Panc1 (cell line): ENCODE results near the gene MAPK13. TPM values are rescaled to one million over a fixed set of nuclear protein-coding genes. Genes with fewer than 3 reads are reported as not detected.

Experiments used
- ATAC-seq: fragments of 200-7000 bp; cut with Tn5 transposase; 2 replicates; pipeline ENCODE4 v1.9.1; 2020; ENCODE audit warnings: mild to moderate bottlenecking, moderate library complexity
- BruUV-seq: library from RNA; stranded (reverse); fragments of 400-500 nt; replicated peaks from 2 replicates; lab custom pipeline; 2021; lab: Mats Ljungman, UMichigan
- CTCF ChIA-PET: fragments of 300-600 bp; sonication (Branson Sonifier 250); formaldehyde crosslinking; loops from one replicate; lab custom pipeline; 2022; ENCODE audit warnings: antibody characterized with exemption; lab: Charles Lee
- POLR2A ChIA-PET: fragments of 300-600 bp; sonication (Branson Sonifier 250); formaldehyde crosslinking; loops from one replicate; lab custom pipeline; 2022; ENCODE audit warnings: antibody characterized with exemption; lab: Charles Lee
- DNase-seq: peaks from one replicate; pipeline ENCODE4 v3.0.0-alpha.2; 2010; ENCODE audit warnings: low read depth, low spot score
- H3K27ac ChIP-seq: 2 replicates; pipeline ENCODE4 v1.5.1; 2011; ENCODE audit warnings: mild to moderate bottlenecking, low read length, inconsistent platforms
- H3K27me3 ChIP-seq: fragments of 200-500 bp; sonication (Bioruptor generic); 2 replicates; pipeline ENCODE4 v1.6.0; 2014; ENCODE audit warnings: low read length, inconsistent platforms; ENCODE audit not compliant: control insufficient read depth, insufficient read depth
- H3K36me3 ChIP-seq: fragments of 200-500 bp; sonication (Bioruptor generic); 2 replicates; pipeline ENCODE4 v1.5.1; 2014; ENCODE audit warnings: inconsistent platforms, mild to moderate bottlenecking, low read length, moderate library complexity; ENCODE audit not compliant: control insufficient read depth, insufficient read depth
- H3K4me1 ChIP-seq: 2 replicates; pipeline ENCODE4 v1.5.1; 2011; ENCODE audit warnings: inconsistent platforms, mild to moderate bottlenecking, low read length, moderate library complexity; ENCODE audit not compliant: control insufficient read depth, insufficient read depth
- H3K4me3 ChIP-seq, 2 experiments: 2 replicates each; pipeline ENCODE4 v1.5.1; 2011 to 2012; ENCODE audit warnings: low read depth in 2 of 2, low read length in 2 of 2, mild to moderate bottlenecking in 2 of 2, inconsistent platforms in 1 of 2, moderate library complexity in 1 of 2
- H3K9me3 ChIP-seq: fragments of 200-500 bp; sonication (Bioruptor generic); 2 replicates; pipeline ENCODE4 v1.5.1; 2014; ENCODE audit warnings: low read depth, mild to moderate bottlenecking, inconsistent platforms, low read length, moderate library complexity; ENCODE audit not compliant: control insufficient read depth, insufficient read depth
- POLR2AphosphoS5 ChIP-seq: IDR thresholded peaks from 2 replicates; pipeline ENCODE4 v1.6.1; 2012; ENCODE audit warnings: mild to moderate bottlenecking, low read depth, low read length, moderate library complexity
- SIN3A ChIP-seq: IDR thresholded peaks from 2 replicates; pipeline ENCODE4 v1.6.1; 2012; ENCODE audit warnings: low read depth, mild to moderate bottlenecking, low read length, moderate library complexity, borderline replicate concordance; ENCODE audit not compliant: insufficient read depth
- TCF7L2 ChIP-seq: IDR thresholded peaks from 2 replicates; pipeline ENCODE4 v1.6.1; 2011; ENCODE audit warnings: mild to moderate bottlenecking, low read depth, low read length, inconsistent platforms
- in situ Hi-C: cut with HindIII; loops from 2 replicates; pipeline ENCODE4 v1.10.0; 2016; ENCODE audit warnings: low sequenced_read_pairs, low pct_unique_long_range_greater_than_20kb
- intact Hi-C: fragments of 100-400 bp; cut with micrococcal nuclease; formaldehyde crosslinking; loops from one replicate; pipeline ENCODE4 v1.10.0; 2022; ENCODE audit not compliant: unreplicated experiment
- total RNA-seq: library from RNA; stranded (reverse); gene quantifications from one replicate; pipeline ENCODE4 v1.2.1, GENCODE V29; 2021; ENCODE audit not compliant: unreplicated experiment
- TF ChIP-seq, protein P1 (sequence below): fragments of 450-650 bp; IDR thresholded peaks from 2 replicates; pipeline ENCODE4 v1.5.1; 2017; ENCODE audit warnings: mild to moderate bottlenecking
- TF ChIP-seq, protein P2 (sequence below), 2 experiments: IDR thresholded peaks; 2 replicates each; pipeline ENCODE4 v1.6.1; 2011 to 2012; ENCODE audit warnings: low read depth in 2 of 2, control low read depth in 1 of 2, low read length in 1 of 2, mild to moderate bottlenecking in 1 of 2, moderate library complexity in 1 of 2; ENCODE audit not compliant: insufficient read depth in 1 of 2

MAPK13 gene
- total RNA-seq, 1 experiment from 2014 or later = 2.5 TPM

DNA sequence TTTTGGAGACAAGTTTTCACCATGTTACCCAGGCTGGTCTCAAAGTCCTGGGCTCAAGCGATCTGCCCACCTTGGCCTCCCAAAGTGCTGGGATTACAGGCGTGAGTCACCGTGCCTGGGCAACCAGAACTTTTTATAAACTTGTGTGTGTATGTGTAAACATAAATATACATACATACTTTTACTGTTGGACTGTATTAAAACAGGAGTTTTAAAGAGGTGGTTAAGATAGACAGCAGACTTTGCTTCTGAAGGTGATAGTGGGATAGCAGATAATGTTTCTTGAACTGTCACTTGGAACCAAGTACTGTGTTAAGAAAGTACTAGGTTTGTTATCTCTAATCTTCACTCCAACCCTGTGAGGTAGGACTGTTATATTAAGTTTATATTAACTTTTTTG, 28.6 kb upstream of the MAPK13 start:
- ChIA-PET CTCF (no interaction called here), POLR2A (no interaction called here)
- in situ Hi-C loops = no loop called here
- intact Hi-C loops = no loop called here
- ATAC-seq (no peak), DNase-seq (no peak)
- H3K4me1 ChIP-seq = no peaks in the 10 kb centered on the region
- H3K36me3 ChIP-seq = no peaks in the 10 kb centered on the region
- no peaks in the 10 kb centered on the region for H3K9me3 ChIP-seq
- no TSS peak for BruUV-seq
- no peaks in the 10 kb centered on the region for H3K27me3 ChIP-seq
- TF ChIP-seq POLR2AphosphoS5 = no peak
- TF ChIP-seq, protein P1, sequence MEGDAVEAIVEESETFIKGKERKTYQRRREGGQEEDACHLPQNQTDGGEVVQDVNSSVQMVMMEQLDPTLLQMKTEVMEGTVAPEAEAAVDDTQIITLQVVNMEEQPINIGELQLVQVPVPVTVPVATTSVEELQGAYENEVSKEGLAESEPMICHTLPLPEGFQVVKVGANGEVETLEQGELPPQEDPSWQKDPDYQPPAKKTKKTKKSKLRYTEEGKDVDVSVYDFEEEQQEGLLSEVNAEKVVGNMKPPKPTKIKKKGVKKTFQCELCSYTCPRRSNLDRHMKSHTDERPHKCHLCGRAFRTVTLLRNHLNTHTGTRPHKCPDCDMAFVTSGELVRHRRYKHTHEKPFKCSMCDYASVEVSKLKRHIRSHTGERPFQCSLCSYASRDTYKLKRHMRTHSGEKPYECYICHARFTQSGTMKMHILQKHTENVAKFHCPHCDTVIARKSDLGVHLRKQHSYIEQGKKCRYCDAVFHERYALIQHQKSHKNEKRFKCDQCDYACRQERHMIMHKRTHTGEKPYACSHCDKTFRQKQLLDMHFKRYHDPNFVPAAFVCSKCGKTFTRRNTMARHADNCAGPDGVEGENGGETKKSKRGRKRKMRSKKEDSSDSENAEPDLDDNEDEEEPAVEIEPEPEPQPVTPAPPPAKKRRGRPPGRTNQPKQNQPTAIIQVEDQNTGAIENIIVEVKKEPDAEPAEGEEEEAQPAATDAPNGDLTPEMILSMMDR = no peak
- no peak overlapping the region for H3K4me3 ChIP-seq
- no peak overlapping the region for H3K27ac ChIP-seq

DNA sequence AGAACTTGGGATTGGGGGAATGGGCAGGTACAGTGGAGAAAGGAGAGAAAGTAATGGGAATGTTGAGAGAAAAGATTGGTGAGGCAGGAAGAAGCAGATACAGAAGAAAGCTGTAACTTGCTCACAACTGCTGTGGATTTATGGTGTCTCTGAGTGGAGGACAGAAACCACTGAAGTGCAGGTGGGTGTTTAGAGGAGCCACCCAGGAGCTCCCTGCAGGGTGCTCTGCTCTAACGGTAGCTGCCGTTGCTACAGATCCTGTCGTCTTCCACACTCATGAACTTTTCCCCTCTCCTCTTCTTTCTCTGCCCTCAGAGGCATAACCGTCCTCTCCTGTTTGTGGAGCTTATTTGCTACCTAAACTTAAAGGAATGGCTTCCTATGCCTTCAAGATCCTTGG, 27.5 kb upstream of the MAPK13 start:
- ATAC-seq (no peak), DNase-seq (no peak)
- Histone ChIP-seq H3K9me3 (no peaks in the 10 kb centered on the region), H3K27ac (no peak overlapping the region), H3K4me3 (no peak overlapping the region), H3K36me3 (no peaks in the 10 kb centered on the region), H3K4me1 (no peaks in the 10 kb centered on the region), H3K27me3 (no peaks in the 10 kb centered on the region)
- ChIA-PET POLR2A (no interaction called here), CTCF (no interaction called here)
- TF ChIP-seq, protein P1 = no peak
- TF ChIP-seq TCF7L2 (no peak), SIN3A (no peak), POLR2AphosphoS5 (no peak)
- TF ChIP-seq, protein P2, sequence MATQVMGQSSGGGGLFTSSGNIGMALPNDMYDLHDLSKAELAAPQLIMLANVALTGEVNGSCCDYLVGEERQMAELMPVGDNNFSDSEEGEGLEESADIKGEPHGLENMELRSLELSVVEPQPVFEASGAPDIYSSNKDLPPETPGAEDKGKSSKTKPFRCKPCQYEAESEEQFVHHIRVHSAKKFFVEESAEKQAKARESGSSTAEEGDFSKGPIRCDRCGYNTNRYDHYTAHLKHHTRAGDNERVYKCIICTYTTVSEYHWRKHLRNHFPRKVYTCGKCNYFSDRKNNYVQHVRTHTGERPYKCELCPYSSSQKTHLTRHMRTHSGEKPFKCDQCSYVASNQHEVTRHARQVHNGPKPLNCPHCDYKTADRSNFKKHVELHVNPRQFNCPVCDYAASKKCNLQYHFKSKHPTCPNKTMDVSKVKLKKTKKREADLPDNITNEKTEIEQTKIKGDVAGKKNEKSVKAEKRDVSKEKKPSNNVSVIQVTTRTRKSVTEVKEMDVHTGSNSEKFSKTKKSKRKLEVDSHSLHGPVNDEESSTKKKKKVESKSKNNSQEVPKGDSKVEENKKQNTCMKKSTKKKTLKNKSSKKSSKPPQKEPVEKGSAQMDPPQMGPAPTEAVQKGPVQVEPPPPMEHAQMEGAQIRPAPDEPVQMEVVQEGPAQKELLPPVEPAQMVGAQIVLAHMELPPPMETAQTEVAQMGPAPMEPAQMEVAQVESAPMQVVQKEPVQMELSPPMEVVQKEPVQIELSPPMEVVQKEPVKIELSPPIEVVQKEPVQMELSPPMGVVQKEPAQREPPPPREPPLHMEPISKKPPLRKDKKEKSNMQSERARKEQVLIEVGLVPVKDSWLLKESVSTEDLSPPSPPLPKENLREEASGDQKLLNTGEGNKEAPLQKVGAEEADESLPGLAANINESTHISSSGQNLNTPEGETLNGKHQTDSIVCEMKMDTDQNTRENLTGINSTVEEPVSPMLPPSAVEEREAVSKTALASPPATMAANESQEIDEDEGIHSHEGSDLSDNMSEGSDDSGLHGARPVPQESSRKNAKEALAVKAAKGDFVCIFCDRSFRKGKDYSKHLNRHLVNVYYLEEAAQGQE (IDR thresholded peaks at IDR 0.05; ENCODE audit: insufficient read depth in 1 of 2, low read depth in 2 of 2, low read length in 1 of 2) = no peak
- no TSS peak for BruUV-seq
- in situ Hi-C loops = no loop called here
- intact Hi-C loops = no loop called here

DNA sequence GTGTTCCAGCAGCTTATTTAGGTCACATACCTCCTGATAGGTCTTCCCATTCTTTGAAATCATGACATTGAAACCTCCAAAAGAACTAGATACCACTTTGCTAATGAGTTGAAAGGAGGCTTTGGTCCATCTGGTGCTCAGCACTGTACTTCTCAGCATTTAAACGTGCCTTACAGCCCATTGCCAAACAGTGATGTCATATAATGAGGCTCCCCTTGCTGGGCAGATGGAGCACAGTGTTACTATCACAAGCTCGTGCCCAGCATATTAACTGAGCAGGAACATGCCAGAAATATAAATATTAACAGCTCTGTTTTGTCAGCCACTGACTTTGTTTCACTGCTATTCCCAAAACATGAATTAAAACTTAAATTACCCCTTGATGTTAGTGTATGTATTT, 25.5 kb upstream of the MAPK13 start:
- Histone ChIP-seq H3K9me3 (no peaks in the 10 kb centered on the region), H3K4me1 (no peaks in the 10 kb centered on the region), H3K36me3 (no peaks in the 10 kb centered on the region), H3K27me3 (no peaks in the 10 kb centered on the region), H3K4me3 (no peak overlapping the region), H3K27ac (no peak overlapping the region)
- in situ Hi-C loops (no loop called here), intact Hi-C loops (no loop called here)
- BruUV-seq = no TSS peak
- no peak for ATAC-seq
- ChIA-PET CTCF (no interaction called here), POLR2A (no interaction called here)
- TF ChIP-seq, protein P1 = no peak
- TF ChIP-seq, protein P2 (IDR thresholded peaks at IDR 0.05; ENCODE audit: insufficient read depth in 1 of 2, low read depth in 2 of 2, low read length in 1 of 2) = no peak
- TF ChIP-seq POLR2AphosphoS5 (no peak), SIN3A (no peak), TCF7L2 (no peak)
- no peak for DNase-seq
